Measurements from ENCODE around the gene ALK.
"Not testable (repeated sequence)": the region's sequence is repeated elsewhere in the genome, so short reads cannot be mapped to it uniquely, and the experiment has no call there.

ALK gene

DNA sequence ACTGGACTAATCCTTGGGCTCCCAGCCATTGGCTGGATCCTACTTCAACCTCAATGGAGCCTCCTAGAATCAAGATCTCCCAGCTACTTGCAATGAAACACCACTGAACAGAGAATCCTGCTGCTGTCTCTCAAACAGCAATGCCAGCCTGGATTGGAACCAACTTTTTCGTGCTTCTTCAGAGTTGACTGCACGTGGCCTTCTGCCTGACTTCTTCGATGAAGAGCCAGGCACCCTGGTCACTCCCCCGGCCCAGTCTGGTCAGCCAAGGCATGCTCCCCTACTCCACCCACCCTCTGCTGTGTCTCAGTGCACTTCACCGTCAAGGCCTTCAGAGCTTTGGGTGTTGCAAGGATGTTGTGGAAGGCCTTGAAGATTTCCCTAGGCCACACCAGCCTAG is 657.5 kb downstream of the ALK start:
- DNase-seq, result no peak

DNA sequence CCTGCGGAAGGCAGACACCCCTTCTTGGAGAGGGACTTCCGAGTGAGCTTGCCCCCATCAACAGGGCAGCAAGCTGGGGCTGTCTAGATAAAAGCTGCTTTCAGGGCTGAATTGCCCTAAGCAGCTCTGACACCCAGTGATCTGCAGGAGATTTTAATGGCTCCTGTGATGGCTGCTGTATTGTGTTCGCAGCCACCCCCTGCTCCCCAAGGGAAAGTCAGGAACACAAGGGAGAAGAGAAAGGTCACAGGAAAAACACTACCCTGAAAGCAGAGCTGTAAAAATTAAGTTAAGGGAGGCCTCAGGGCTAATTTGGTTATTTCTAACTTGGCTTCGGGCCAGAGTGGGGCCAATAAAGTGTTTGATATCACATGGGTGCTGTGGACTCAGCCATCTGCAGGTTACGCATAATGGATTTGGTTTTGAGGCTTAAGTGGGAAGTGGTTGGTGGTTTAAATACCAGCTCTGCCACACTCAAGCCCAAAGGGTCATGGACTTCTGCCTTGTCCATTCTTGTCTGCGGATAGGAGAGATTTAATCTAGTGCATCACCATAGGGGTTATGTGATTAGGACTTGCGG is 658.6 kb downstream of the ALK start:
- DNase-seq, result no peak

GRCh38 chr2:29261003-29261402 is 660.4 kb downstream of the ALK start:
- DNase-seq, result no peak

DNA sequence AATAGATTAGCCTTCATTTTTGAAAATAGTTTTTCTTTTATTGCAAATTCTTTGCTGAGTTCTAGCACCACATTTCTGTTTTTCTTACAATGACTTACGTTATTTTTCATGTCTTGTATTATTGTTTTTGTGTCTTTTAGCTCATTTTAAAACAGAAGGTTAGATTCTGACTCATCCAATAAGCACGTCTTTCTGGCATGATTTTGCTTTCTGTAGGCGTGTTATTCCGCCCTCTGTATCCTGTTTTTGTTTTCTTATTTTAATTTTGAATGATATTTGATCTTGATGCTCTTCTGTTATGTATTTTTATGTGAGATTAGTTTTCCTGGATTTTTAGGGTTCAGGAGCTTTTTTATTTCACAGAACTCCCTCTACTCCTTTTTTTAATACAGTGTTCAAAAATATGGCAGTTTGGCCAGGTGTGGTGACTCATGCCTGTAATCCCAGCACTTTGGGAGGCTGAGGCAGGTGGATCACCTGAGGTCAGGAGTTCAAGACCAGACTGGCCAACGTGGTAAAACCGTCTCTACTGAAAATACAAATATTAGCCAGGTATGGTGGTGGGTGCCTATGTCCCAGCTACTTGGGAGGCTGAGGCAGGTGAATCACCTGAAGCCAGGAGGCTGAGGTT is 661.1 kb downstream of the ALK start:
- no peak for DNase-seq

DNA sequence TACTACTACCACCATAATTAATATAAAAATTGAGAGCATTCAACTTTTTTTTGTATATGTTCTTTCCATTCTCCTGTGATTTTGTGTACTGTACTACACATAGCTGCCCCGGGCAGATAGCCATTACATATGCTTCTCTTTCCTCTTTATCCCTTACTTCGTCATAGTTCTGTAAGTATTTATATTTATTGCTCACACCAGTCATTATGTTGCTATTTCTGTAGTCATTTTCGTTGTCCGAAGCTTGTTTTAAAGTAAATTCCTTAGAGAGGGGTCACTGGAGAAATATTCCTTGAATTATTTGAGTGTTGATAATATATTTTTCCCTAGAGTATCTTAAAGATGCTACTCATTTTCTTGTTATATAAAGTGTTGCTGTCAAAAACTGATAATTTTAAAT is 662.2 kb downstream of the ALK start:
- DNase-seq, result no peak

DNA sequence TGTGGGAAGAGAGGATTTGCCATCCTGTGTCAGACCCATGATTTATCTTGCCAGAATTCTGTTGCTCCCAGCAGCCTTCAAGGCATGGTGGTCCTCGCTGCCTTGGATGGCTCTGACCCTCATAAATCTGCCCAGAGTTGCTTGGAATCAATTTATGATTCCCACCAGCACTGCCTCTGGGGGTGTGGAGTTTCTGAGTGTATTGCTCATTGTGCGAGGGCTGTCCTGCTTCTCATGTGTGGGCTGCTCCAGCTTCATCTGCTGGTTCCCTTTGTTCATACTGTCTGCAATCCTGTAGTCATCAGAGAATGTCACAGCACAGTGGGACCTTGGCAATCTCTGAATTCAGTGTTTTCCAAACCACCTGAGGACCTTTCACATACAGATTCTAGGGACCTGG is 666.4 kb downstream of the ALK start:
- DNase-seq, result no peak

DNA sequence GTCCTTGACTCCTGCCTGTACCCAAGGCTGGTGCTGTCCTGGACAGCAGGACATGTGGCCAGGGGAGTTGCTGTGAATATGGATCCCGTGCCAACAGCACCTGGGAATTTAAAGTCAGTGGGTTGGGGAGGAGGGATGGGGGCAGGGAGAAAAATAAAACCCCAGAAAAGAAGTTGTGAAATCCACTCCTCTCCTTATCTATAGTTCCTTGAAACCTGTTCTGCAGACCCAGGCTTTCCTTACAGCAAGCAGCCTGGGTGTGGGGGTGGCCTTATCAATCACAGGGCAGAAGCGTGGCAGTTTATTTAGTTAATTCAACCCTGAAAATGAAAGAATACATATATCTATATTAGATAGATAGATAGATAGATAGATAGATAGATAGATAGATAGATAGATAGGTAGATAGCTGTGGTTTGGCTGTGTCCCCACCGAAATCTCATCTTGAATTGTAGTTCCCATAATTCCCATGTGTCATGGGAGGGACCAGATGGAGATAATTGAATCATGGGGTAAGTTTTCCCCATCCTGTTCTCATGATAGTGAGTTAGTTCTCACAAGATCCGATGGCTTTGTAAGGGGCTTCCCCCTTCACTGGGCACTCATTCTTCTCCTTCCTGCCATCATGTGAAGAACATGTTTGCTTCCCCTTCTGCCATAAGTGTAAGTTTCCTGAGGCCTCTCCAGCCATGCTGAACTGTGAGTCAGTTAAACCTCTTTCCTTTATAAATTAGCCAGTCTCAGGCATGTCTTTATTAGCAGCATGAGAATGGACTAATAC is 667.7 kb downstream of the ALK start:
- DNase-seq, result not testable (repeated sequence)

- no peak for DNase-seq
These were observed 668.4 kb downstream of the ALK start for GRCh38 chr2:29253026-29253425.

DNA sequence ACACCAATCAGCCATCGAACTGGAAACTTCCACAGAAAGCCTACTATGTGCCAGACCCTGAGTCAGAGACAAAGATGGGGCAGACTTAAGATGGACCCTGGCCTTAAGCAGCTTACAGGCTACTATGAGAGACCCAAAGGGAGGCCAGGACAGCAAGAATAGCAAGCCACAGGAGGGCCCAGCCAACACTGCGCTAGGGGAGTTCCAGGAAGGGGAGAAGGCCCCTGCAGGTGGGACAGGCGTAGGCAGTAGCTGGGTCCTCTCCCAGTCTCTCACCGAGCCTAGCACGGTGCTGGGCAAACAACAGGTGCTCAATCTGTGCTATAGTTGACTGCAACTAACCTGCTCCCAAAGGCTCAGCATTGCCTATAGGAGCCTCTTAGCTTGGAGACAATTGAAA is 670.0 kb downstream of the ALK start:
- no peak for DNase-seq

DNA sequence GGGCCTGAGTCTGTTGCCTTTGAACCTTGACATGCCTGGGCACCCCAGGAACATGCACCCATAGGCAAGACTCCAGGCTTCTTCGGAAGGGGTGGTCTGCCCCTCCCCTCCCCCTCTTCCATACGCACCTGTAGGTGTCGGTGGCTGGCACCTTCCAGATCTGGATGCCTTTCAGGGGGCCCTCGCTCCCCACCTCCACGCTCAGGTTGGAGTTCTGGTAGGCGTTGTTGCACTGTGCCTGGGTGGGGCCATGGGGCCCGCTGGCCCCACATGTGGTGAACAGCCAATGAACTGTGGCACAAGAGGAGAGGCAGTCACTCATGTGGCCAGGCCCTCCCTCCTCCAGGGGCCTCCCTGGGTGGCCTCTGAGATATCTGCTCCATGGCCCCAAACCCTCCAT is 670.4 kb downstream of the ALK start:
- DNase-seq, result no peak

GRCh38 chr2:29249666-29250253 is 671.6 kb downstream of the ALK start:
- DNase-seq, result no peak

GRCh38 chr2:29247336-29247914 is 674.0 kb downstream of the ALK start:
- no peak for DNase-seq

GRCh38 chr2:29246383-29247300 is 674.7 kb downstream of the ALK start:
- DNase-seq, result no peak

DNA sequence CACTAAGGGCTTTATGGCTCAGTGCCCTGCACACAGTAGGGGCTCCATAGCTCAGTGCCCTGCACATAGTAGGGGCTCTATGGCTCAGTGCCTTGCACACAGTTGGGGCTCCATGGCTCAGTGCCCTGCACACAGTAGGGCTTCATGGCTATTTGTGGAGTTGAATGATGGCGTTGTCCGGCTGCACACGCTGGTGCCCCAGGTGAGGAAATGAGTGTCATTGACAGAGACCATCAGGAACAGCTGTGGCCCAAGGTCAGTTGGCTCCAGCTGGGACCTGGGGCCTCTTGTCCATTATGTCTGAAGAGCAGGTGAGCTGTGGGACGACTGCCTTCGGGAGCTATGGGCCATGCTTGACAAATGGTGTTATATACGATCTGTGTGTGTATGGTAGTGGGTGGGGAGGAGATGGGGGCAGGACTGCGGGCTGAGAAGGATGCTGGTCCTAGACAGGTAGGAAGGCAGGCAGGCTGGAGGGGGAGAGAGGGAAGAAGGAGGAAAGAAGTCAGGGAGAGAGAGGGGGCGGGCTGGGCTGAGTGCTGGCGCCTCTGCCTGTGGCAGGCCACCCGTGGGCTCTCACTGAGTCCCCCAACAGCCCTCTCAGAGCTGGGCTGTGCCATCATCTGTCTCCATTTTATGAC is 675.5 kb downstream of the ALK start:
- DNase-seq, result no peak

GRCh38 chr2:29245035-29245741 is 676.2 kb downstream of the ALK start:
- not testable (repeated sequence) for DNase-seq

- DNase-seq, result no peak
These were observed 678.6 kb downstream of the ALK start for GRCh38 chr2:29242621-29243375.

DNA sequence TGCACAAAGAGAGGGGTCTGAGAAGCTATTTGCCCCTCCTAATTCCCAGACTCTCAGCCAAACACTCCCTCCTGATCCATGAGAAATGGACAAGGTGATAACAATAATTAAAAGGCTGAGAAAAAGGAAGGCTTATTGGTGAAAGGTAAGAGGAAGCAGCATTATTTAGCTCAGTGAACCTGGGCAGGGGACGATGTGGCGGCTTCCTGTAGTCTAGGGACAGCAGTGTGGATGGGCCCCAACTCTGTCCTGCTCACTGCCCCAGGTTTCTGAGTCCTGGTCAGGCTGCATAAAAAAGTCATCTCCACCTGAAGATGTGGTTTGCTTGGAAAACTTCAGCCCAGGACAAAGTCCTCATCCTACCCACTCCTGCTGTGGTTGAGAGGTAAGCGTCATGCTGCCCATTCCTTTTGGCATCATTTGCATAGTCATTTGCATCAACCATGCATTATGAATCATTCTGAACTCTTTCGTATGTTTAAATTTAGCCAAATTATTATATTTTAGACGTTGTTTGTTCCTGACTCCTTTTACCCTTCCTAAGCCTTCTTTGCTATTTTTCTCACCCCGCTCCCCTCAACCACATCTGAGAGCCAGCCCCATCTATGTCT is 679.3 kb downstream of the ALK start:
- DNase-seq, result no peak

DNA sequence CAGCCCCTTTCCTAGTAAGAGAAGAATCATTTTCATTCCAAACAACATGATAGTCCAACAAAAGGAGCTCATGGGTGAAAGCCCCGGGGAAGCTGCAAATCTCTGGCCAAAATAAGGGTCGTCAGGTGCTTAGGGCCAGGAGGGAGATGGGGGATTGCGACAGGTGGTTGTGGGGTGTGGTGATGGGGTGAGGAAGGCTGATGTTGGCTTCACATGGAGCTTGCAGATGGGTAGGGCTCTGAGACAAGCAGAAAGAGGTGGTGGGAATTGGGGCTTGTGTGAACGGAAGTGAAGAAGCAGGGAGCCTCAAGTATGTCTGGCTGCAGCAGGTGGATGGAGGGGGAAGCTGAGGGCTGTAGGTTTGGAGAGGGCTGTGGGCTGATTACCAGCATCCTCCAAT is 680.0 kb downstream of the ALK start:
- no peak for DNase-seq

GRCh38 chr2:29240601-29241000 is 680.8 kb downstream of the ALK start:
- no peak for DNase-seq
